ENCODE data around the gene TSC22D2. TPM values are rescaled to one million over a fixed set of nuclear protein-coding genes. Genes with fewer than 3 reads are reported as not detected.

Gene TSC22D2
- total and polyA plus RNA-seq, 2 of the 4 experiments (the other 2 are of a cell fraction): 12.2 to 20.5 TPM

DNA sequence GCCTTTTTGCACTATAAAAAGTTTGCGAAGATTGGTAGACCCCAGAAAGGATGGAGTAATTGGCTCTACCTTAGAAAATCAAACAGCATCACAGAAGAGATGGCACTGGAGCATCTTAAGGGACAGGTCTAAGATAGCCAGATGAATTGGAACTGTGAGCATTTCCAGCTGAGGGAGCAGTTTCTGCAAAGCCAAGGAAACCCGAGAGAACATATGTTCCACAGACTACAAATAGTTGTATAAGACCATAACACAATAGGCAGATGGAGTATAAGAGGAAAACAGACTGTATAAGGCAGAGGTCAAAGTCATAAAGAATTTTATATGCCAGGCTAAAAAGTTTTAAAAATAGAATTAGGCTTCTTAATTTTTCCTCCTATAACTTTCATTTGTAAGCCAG, 46.0 kb downstream of the TSC22D2 start:
- intact Hi-C loops (cut with micrococcal nuclease) (no loop called here), in situ Hi-C loops (cut with MboI; ENCODE audit: low sequenced_read_pairs) (no loop called here), dilution Hi-C loops (cut with HindIII; ENCODE audit: low sequenced_read_pairs, unreplicated experiment) (no loop called here)
- no peak overlapping the region for H3K14ac ChIP-seq (replicated peaks; ENCODE audit: low read depth, low read length)
- H2BK20ac ChIP-seq (ENCODE audit: low read depth, low read length): no peak overlapping the region
- no peak overlapping the region for H3K56ac ChIP-seq (ENCODE audit: extremely low read depth, insufficient read depth, low read length)
- peaks cover 10% of the 10 kb centered on the region for H3K36me3 ChIP-seq (ENCODE audit: control insufficient read depth, insufficient read depth, low read length)
- H2BK5ac ChIP-seq (ENCODE audit: low read depth, low read length, poor library complexity, severe bottlenecking): no peak overlapping the region
- TF ChIP-seq POLR2A (IDR thresholded peaks at IDR 0.05; ENCODE audit: low read depth, low read length): no peak
- no peak for TF ChIP-seq SMC3 (IDR thresholded peaks at IDR 0.05; ENCODE audit: low read depth, low read length)
- no peak for TF ChIP-seq CHD1 (IDR thresholded peaks at IDR 0.05; ENCODE audit: low read depth, low read length)
- no peak for TF ChIP-seq FOS (IDR thresholded peaks at IDR 0.05; ENCODE audit: low read depth, low read length)
- no peak for TF ChIP-seq MAFK (IDR thresholded peaks at IDR 0.05; ENCODE audit: low read depth, low read length)
- TF ChIP-seq, protein P1, sequence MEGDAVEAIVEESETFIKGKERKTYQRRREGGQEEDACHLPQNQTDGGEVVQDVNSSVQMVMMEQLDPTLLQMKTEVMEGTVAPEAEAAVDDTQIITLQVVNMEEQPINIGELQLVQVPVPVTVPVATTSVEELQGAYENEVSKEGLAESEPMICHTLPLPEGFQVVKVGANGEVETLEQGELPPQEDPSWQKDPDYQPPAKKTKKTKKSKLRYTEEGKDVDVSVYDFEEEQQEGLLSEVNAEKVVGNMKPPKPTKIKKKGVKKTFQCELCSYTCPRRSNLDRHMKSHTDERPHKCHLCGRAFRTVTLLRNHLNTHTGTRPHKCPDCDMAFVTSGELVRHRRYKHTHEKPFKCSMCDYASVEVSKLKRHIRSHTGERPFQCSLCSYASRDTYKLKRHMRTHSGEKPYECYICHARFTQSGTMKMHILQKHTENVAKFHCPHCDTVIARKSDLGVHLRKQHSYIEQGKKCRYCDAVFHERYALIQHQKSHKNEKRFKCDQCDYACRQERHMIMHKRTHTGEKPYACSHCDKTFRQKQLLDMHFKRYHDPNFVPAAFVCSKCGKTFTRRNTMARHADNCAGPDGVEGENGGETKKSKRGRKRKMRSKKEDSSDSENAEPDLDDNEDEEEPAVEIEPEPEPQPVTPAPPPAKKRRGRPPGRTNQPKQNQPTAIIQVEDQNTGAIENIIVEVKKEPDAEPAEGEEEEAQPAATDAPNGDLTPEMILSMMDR (conservative IDR thresholded peaks at IDR 0.05; ENCODE audit: low read depth, low read length): no peak
- TF ChIP-seq RFX5 (IDR thresholded peaks at IDR 0.05; ENCODE audit: low read depth, low read length): no peak
- no peak for TF ChIP-seq NFE2L2 (IDR thresholded peaks at IDR 0.05; ENCODE audit: low read depth, low read length)
- TF ChIP-seq ELK1 (IDR thresholded peaks at IDR 0.05; ENCODE audit: borderline replicate concordance, low read depth, low read length): no peak
- TF ChIP-seq MXI1 (IDR thresholded peaks at IDR 0.05; ENCODE audit: borderline replicate concordance, low read depth, low read length): no peak
- TF ChIP-seq BHLHE40 (IDR thresholded peaks at IDR 0.05; ENCODE audit: low read depth, low read length): no peak
- no peak for TF ChIP-seq RAD21 (IDR thresholded peaks at IDR 0.05; ENCODE audit: low read length)
- TF ChIP-seq, protein P2, sequence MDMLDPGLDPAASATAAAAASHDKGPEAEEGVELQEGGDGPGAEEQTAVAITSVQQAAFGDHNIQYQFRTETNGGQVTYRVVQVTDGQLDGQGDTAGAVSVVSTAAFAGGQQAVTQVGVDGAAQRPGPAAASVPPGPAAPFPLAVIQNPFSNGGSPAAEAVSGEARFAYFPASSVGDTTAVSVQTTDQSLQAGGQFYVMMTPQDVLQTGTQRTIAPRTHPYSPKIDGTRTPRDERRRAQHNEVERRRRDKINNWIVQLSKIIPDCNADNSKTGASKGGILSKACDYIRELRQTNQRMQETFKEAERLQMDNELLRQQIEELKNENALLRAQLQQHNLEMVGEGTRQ (IDR thresholded peaks at IDR 0.05; ENCODE audit: low read depth, low read length): no peak
- no peak for TF ChIP-seq RCOR1 (IDR thresholded peaks at IDR 0.05; ENCODE audit: insufficient replicate concordance, low read length)
- TF ChIP-seq MAZ (IDR thresholded peaks at IDR 0.05; ENCODE audit: borderline replicate concordance, low read depth, low read length): no peak
- no peak for TF ChIP-seq CEBPB (IDR thresholded peaks at IDR 0.05; ENCODE audit: low read depth, low read length)
- no peak overlapping the region for H2AK9ac ChIP-seq (replicated peaks; ENCODE audit: low read depth, low read length, poor library complexity)
- peaks cover 10% of the 10 kb centered on the region; the same call in 1 of the 2 replicates for H3K9me1 ChIP-seq (ENCODE audit: insufficient read depth, low read length)
- H3K27me3 ChIP-seq (ENCODE audit: control insufficient read depth, insufficient read depth, low read length): no peaks in the 10 kb centered on the region
- H2AFZ ChIP-seq (replicated peaks; ENCODE audit: low read length, poor library complexity): no peak overlapping the region
- H3K4me2 ChIP-seq (ENCODE audit: low read depth, low read length): no peak overlapping the region
- DNase-seq (no peak), ATAC-seq (ENCODE audit: low read depth) (no peak)
- no peak overlapping the region for H3K18ac ChIP-seq (ENCODE audit: low read depth, low read length)
- H4K8ac ChIP-seq (ENCODE audit: low read depth in 2 of 2, low read length in 2 of 2): no peak overlapping the region
- H3K4me1 ChIP-seq (ENCODE audit: control insufficient read depth, insufficient read depth, low read length): peaks cover 9% of the 10 kb centered on the region
- no CpG with 5 or more reads among the region's 2 CpGs for WGBS, 2 experiments (ENCODE audit: extremely low coverage in 2 of 2, insufficient read length in 1 of 2)
- no peak overlapping the region for H2BK120ac ChIP-seq (ENCODE audit: low read depth, low read length)
- peak overlapping the region; percentile 13; the same call in 1 of the 2 replicates for H3K23ac ChIP-seq (ENCODE audit: low read depth, low read length)
- CTCF ChIA-PET: no interaction called here
- no peak overlapping the region for H3K4me3 ChIP-seq (ENCODE audit: insufficient read depth, low read depth, low read length)
- no peak overlapping the region for H3K4ac ChIP-seq (ENCODE audit: low read depth, low read length)
- no peak overlapping the region for H2AK5ac ChIP-seq (ENCODE audit: low read depth, low read length)
- no TSS peak for BruUV-seq (replicated peaks)
- no peak overlapping the region for H4K91ac ChIP-seq (ENCODE audit: insufficient read depth, low read depth, low read length)
- H2BK15ac ChIP-seq (ENCODE audit: low read depth, low read length): no peak overlapping the region
- no peaks in the 10 kb centered on the region for H3K9me3 ChIP-seq (ENCODE audit: control insufficient read depth, insufficient read depth, low read length)
- H4K20me1 ChIP-seq (ENCODE audit: insufficient read depth, low read length): peaks cover 39% of the 10 kb centered on the region
- H3K27ac ChIP-seq (ENCODE audit: insufficient read depth, low read length): no peak overlapping the region
- H4K5ac ChIP-seq (ENCODE audit: low read depth, low read length): no peak overlapping the region
- POLR2A ChIA-PET (ENCODE audit: unreplicated experiment): no interaction called here
- no peak overlapping the region for H3K9ac ChIP-seq (ENCODE audit: low read depth, low read length)
- peaks cover 10 to 63% of the 10 kb centered on the region in 2 experiments for H3K79me1 ChIP-seq (ENCODE audit: low read depth in 1 of 2, low read length in 2 of 2)
